ENCODE measurements around the gene GP1BB.

DNA sequence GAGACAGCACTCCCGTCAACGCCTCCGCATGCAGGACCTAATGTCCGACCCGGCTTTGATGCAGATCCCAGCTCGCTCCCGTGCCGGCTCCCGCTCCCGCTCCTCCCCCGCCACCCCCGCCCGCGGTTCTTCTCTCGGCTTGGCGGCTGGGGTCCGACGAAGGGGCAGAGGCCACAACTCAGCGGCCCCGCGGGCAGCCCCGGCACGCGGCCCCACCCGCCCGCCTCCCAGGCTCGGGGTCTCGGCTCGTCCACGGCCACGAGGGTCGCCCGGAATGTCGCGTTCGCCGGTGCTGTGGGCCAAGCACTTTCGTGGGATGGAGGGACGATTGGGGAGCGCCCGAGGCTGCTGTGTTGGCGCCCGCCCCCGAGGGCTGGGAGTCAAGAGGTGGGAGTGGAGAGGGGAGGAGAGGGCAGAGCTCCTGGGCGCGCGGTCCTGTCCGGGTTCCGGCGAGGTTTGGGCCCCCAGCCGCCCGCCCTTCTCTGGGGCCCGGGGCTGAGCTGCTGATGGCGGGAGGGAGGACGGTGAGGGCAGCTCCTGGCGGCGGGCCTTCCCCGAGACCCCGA is 31.9 kb downstream of the GP1BB start:
- TF ChIP-seq CEBPB (IDR thresholded peaks at IDR 0.05; ENCODE audit: borderline replicate concordance in 1 of 2, low read depth in 2 of 2, low read length in 2 of 2), result no peak
- TF ChIP-seq, protein P1, sequence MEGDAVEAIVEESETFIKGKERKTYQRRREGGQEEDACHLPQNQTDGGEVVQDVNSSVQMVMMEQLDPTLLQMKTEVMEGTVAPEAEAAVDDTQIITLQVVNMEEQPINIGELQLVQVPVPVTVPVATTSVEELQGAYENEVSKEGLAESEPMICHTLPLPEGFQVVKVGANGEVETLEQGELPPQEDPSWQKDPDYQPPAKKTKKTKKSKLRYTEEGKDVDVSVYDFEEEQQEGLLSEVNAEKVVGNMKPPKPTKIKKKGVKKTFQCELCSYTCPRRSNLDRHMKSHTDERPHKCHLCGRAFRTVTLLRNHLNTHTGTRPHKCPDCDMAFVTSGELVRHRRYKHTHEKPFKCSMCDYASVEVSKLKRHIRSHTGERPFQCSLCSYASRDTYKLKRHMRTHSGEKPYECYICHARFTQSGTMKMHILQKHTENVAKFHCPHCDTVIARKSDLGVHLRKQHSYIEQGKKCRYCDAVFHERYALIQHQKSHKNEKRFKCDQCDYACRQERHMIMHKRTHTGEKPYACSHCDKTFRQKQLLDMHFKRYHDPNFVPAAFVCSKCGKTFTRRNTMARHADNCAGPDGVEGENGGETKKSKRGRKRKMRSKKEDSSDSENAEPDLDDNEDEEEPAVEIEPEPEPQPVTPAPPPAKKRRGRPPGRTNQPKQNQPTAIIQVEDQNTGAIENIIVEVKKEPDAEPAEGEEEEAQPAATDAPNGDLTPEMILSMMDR (IDR thresholded peaks at IDR 0.05 in 2 of 3, conservative IDR thresholded peaks at IDR 0.05 in 1 of 3; ENCODE audit: control insufficient read depth in 2 of 3, extremely low read depth in 1 of 3, insufficient read depth in 1 of 3, low read depth in 3 of 3, low read length in 3 of 3), result no peak
- no peak for TF ChIP-seq SIN3A (IDR thresholded peaks at IDR 0.05; ENCODE audit: low read depth, low read length)
- no peak for TF ChIP-seq POLR2A (IDR thresholded peaks at IDR 0.05; ENCODE audit: low read depth, low read length)
- TF ChIP-seq, protein P2, sequence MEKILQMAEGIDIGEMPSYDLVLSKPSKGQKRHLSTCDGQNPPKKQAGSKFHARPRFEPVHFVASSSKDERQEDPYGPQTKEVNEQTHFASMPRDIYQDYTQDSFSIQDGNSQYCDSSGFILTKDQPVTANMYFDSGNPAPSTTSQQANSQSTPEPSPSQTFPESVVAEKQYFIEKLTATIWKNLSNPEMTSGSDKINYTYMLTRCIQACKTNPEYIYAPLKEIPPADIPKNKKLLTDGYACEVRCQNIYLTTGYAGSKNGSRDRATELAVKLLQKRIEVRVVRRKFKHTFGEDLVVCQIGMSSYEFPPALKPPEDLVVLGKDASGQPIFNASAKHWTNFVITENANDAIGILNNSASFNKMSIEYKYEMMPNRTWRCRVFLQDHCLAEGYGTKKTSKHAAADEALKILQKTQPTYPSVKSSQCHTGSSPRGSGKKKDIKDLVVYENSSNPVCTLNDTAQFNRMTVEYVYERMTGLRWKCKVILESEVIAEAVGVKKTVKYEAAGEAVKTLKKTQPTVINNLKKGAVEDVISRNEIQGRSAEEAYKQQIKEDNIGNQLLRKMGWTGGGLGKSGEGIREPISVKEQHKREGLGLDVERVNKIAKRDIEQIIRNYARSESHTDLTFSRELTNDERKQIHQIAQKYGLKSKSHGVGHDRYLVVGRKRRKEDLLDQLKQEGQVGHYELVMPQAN (conservative IDR thresholded peaks at IDR 0.05), result no peak
- TF ChIP-seq SMC3 (IDR thresholded peaks at IDR 0.05; ENCODE audit: borderline replicate concordance, low read length), result no peak
